ENCODE data around the gene PBX4. TPM values are rescaled to one million over a fixed set of nuclear protein-coding genes. Genes with fewer than 3 reads are reported as not detected.

The PBX4 gene
- total RNA-seq, 4 donors from 2014 or later, result 1.6 to 4.0 (median 2.4) TPM

- TF ChIP-seq, protein P1, sequence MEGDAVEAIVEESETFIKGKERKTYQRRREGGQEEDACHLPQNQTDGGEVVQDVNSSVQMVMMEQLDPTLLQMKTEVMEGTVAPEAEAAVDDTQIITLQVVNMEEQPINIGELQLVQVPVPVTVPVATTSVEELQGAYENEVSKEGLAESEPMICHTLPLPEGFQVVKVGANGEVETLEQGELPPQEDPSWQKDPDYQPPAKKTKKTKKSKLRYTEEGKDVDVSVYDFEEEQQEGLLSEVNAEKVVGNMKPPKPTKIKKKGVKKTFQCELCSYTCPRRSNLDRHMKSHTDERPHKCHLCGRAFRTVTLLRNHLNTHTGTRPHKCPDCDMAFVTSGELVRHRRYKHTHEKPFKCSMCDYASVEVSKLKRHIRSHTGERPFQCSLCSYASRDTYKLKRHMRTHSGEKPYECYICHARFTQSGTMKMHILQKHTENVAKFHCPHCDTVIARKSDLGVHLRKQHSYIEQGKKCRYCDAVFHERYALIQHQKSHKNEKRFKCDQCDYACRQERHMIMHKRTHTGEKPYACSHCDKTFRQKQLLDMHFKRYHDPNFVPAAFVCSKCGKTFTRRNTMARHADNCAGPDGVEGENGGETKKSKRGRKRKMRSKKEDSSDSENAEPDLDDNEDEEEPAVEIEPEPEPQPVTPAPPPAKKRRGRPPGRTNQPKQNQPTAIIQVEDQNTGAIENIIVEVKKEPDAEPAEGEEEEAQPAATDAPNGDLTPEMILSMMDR (IDR thresholded peaks at IDR 0.05; ENCODE audit: low read depth), result no peak
These were observed 64.1 kb downstream of the PBX4 start for GRCh38 chr19:19554074-19555023.

DNA sequence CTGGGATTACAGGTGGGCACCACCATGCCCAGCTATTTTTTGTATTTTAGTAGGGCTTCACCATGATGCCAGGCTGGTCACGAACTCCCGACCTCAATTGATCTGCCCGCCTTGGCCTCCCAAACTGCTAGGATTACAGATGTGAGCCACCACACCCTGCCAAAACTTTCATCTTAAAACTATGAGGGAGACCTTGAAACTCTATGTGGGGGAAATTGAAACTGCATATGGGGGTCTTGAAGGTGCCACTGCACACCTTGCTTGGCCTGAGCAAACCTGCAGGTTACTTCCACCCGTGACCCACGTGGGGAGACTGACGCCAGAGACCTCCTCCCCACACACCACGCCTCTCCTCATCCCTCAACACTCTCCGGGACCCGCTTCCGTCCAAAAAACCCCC, 64.8 kb downstream of the PBX4 start:
- TF ChIP-seq, protein P1 (IDR thresholded peaks at IDR 0.05; ENCODE audit: low read depth), result no peak

DNA sequence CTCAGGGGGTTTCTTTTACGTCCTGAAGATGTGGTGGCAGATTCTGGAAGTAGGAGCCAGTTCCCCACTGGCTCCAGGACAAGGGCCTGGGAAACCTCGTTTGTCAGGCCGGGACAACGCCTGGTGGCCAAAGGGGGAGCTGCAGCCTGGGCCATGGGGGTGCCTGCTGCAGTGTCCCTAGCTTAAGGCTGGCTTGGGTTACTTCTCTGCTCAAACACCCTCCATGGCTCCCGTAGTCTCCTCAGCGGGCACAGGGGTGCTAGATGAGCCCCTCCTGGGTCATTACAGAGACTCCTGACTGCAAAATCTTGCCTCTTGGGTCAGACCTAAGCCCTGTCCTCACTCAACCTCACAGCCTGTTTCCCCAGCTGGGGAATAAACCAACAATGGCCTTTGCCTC, 65.7 kb downstream of the PBX4 start:
- TF ChIP-seq, protein P1 (IDR thresholded peaks at IDR 0.05; ENCODE audit: low read depth), result no peak

GRCh38 chr19:19551853-19552192, 66.7 kb downstream of the PBX4 start:
- TF ChIP-seq, protein P1 (IDR thresholded peaks at IDR 0.05; ENCODE audit: low read depth), result no peak

DNA sequence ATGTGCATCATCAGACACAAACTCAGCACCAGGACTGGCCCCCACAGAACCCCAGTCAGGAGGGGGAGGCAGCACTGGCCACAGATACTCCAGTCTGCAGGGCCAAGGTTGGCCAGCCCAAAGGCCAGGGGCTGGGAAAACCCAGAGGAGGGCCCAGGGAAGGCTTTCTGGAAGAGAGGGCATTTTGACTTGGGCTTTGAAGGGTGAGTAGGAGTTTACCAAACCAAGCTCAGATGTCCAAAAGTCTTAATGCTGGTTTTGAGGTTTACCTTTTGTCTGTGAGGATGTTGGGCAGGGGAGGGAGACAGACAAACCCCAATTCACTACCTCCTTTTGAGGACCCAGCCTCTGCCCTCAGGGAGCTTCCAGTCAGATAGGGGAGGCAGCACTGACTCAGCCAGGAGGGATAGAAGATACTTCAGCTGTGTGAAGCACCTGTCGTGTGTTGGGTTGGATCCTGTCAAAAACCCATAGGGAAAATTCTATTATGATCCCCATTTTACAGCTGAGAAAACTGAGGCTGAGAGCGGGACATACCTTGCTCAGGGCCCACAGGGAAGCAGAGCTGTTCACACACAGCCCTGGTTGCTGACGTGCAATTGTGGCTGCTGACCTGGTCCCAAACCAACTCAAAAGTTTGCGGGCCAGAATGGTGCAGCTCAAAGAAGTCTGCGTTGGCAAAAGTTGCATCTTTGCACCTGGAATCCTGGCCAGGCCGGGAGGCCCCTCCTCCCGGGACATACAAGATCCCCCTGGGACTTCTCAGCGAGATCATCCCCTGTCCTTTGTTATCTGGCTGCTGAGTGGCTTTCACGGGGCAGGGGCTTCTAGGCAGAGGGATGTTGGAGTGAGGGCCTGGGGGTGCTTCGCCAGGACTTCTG, 67.3 kb downstream of the PBX4 start:
- TF ChIP-seq, protein P1 (IDR thresholded peaks at IDR 0.05; ENCODE audit: low read depth), result no peak

DNA sequence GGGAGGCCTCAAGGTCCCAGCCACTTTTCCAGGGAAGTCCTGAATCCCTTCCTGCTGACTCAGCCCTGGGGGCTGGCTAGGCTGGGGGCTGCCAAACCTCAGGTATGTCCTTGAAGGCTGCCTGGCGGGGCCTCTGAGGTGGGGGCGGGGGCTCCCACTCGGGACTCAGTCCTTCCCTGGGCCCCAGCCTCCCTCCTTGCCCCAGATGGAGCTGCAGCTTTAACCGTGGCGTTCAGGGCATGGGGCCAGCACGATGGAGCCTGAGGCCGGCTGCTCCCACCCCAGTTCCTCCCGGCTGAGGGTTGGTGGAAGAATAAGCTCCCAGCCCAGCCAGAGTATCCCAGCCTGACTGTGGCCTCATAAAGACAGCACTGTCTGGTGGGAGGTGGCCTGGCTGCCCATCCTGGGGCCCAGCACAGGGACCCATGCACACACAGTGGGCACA, 68.0 kb downstream of the PBX4 start:
- TF ChIP-seq, protein P1 (IDR thresholded peaks at IDR 0.05; ENCODE audit: low read depth), result no peak

Measured in subcutaneous adipose tissue (tissue), 4 donors.